ENCODE results near the gene NETO2.

DNA sequence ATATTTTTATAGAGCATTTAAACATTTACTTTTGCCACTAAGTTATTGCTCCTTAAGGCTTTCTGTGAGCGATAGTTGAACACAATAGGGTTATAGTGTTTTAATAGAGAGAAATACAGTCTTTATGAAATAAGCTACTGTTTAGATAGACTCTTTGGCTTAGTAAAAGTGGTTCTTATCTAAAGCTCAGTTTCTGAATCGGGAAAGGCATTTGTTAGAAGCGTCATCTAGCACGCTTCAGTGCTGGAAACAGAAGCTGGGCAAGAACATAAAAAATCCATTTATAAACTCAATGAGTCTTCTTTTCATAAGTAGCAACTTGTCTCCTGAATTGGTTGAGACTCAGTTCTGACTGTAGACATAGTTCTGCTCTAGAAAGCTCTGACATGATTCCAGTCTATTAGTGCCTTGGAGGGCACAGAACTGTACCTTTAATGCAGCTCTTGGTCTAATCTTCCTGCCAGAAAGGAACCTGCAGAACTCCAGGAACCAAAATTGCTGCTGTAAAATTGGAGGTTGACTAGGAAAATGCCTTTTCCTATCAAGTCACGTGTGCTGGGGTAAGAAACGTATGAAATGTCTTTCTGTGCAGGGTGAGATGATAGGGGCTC is 114.9 kb downstream of the NETO2 start:
- no peak for TF ChIP-seq CTCF (IDR thresholded peaks at IDR 0.05; ENCODE audit: poor library complexity, severe bottlenecking)
- TF ChIP-seq EZH2 (IDR thresholded peaks at IDR 0.05; ENCODE audit: borderline replicate concordance, insufficient read depth, low read length, poor library complexity, severe bottlenecking): no peak
- no peak for TF ChIP-seq EP300 (conservative IDR thresholded peaks at IDR 0.05; ENCODE audit: poor library complexity, severe bottlenecking)
- TF ChIP-seq REST (IDR thresholded peaks at IDR 0.05; ENCODE audit: borderline replicate concordance): no peak
- no peak for TF ChIP-seq POLR2AphosphoS5 (IDR thresholded peaks at IDR 0.05)
- no peak for TF ChIP-seq RAD21 (conservative IDR thresholded peaks at IDR 0.05)
- TF ChIP-seq SMC3 (conservative IDR thresholded peaks at IDR 0.05; ENCODE audit: poor library complexity): no peak
- no peak for TF ChIP-seq MXI1 (conservative IDR thresholded peaks at IDR 0.05; ENCODE audit: poor library complexity, severe bottlenecking)

Measured in neural cell (in vitro differentiated cells).